Pons (tissue), 1 donor: ENCODE results near the gene NR4A1.
"Not testable (repeated sequence)": the region's sequence is repeated elsewhere in the genome, so short reads cannot be mapped to it uniquely, and the experiment has no call there.

ENCODE experiments used
- DNase-seq: peaks from one replicate; pipeline ENCODE4 v3.0.0-alpha.2; 2016; ENCODE audit warnings: low spot score

NR4A1 gene

GRCh38 chr12:52097045-52097666 is 45.9 kb downstream of the NR4A1 start:
- DNase-seq: no peak

- not testable (repeated sequence) for DNase-seq
Measured at GRCh38 chr12:52104431-52105089, 53.3 kb downstream of the NR4A1 start.
